Activated naive CD8-positive, alpha-beta T cell treated with anti-CD3 and anti-CD28 coated beads, Interleukin-2, amount 10 ng/mL, durations not matched to agents 7 days and 5 days (primary cell): ENCODE data around the gene LPGAT1. TPM values are rescaled to one million over a fixed set of nuclear protein-coding genes. Genes with fewer than 3 reads are reported as not detected.

ENCODE experiments used
- ATAC-seq: fragments of 150-1000 bp; cut with Tn5 transposase; one replicate; pipeline ENCODE4 v1.10.0; 2021; ENCODE audit warnings: low read depth, moderate library complexity
- POLR2A ChIA-PET: fragments of 350-600 bp; sonication (Branson Sonifier 250); formaldehyde crosslinking; loops from one replicate; lab custom pipeline; 2021; ENCODE audit warnings: antibody characterized with exemption; lab: Charles Lee
- DNase-seq: peaks from one replicate; pipeline ENCODE4 v3.0.0; 2021
- H3K27ac Mint-ChIP-seq: one replicate; pipeline ENCODE4 v1.8.0; 2022; ENCODE audit warnings: mild to moderate bottlenecking, mixed read lengths
- H3K27me3 Mint-ChIP-seq: one replicate; pipeline ENCODE4 v1.8.0; 2022; ENCODE audit warnings: mild to moderate bottlenecking, moderate library complexity, mixed read lengths
- H3K36me3 Mint-ChIP-seq: one replicate; pipeline ENCODE4 v1.8.0; 2021; ENCODE audit warnings: mild to moderate bottlenecking, mixed read lengths
- H3K4me1 Mint-ChIP-seq: one replicate; pipeline ENCODE4 v1.8.0; 2021; ENCODE audit warnings: mixed read lengths
- H3K4me3 Mint-ChIP-seq: one replicate; pipeline ENCODE4 v1.8.0; 2022; ENCODE audit warnings: mild to moderate bottlenecking, moderate library complexity, mixed read lengths
- H3K9me3 Mint-ChIP-seq: one replicate; pipeline ENCODE4 v1.8.0; 2021; ENCODE audit warnings: mixed read lengths
- total RNA-seq, 2 experiments: library from RNA; stranded (reverse); gene quantifications; one replicate each; pipeline ENCODE4 v1.2.3, GENCODE V29; 2021

LPGAT1 gene
- total RNA-seq, 2 experiments from 2014 or later, result 45.5 to 47.4 TPM

DNA sequence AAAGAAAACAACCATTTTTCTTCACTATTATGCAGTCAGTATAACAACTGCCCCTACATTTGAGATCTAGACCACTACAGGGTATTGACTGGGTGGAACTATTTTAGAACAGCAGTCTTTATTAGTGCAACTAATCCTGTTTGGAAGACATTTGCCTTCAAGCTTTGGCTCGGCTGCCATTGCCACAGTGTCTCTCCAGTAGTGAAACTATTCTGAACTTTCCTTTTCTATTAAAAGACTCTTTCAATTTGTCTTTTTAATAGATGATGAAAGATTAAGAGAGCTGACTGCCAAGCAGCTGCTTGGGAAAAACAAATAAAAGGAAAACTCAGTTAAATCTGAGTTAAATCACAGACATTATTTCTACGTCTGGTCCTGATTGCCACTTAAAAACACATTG lies 49.3 kb downstream of the LPGAT1 start:
- Mint-ChIP-seq H3K4me3 (no peak overlapping the region), H3K27ac (no peak overlapping the region), H3K9me3 (no peaks in the 10 kb centered on the region), H3K36me3 (peaks cover 27% of the 10 kb centered on the region), H3K4me1 (peaks cover 9% of the 10 kb centered on the region), H3K27me3 (no peaks in the 10 kb centered on the region)
- DNase-seq (no peak), ATAC-seq (no peak)
- POLR2A ChIA-PET, result no interaction called here

DNA sequence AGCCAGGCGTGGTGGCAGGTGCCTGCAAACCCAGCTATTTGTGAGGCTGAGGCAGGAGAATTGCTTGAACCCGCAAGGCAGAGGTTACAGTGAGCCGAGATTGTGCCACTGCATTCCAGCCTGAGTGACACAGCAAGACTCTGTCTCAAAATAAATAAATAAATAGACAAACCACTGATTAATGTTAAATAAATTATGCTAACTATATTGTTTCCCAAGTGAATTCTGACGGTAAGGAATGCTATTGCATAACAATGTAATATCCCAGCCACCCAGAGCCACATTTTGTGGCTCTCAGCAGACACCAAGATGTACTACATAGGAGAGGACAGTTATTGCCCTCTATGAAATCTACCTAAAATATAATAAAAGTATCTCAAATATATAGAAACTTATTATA lies 55.4 kb downstream of the LPGAT1 start:
- no peak for DNase-seq
- no peaks in the 10 kb centered on the region for H3K27me3 Mint-ChIP-seq
- POLR2A ChIA-PET, result no interaction called here
- H3K36me3 Mint-ChIP-seq, result peaks cover 20% of the 10 kb centered on the region
- no peak overlapping the region for H3K27ac Mint-ChIP-seq
- no peaks in the 10 kb centered on the region for H3K9me3 Mint-ChIP-seq
- H3K4me3 Mint-ChIP-seq, result no peak overlapping the region
- no peak for ATAC-seq
- no peaks in the 10 kb centered on the region for H3K4me1 Mint-ChIP-seq

DNA sequence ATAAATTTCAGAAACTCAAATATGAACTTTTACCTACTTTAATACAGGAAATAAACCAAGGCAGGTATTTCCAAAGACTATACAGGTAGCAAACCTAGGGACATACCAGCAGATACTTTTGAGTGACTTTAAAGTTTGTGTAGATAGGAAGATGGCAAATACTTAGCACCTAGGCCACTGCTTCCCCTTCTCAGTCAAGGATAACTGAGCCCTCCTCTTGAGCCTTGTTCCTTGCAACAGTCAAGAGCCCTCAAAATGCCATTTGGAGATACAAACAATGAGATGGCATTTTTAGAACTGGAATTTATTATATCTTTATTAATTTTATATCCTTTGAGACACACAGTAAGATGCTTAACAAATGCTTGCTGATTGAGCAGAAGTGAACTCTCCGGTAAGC lies 65.9 kb downstream of the LPGAT1 start:
- POLR2A ChIA-PET, result no interaction called here
- Mint-ChIP-seq H3K36me3 (peaks cover 29% of the 10 kb centered on the region), H3K4me3 (no peak overlapping the region), H3K4me1 (peaks cover 2% of the 10 kb centered on the region), H3K27me3 (no peaks in the 10 kb centered on the region), H3K9me3 (no peaks in the 10 kb centered on the region), H3K27ac (no peak overlapping the region)
- no peak for DNase-seq
- ATAC-seq, result no peak

DNA sequence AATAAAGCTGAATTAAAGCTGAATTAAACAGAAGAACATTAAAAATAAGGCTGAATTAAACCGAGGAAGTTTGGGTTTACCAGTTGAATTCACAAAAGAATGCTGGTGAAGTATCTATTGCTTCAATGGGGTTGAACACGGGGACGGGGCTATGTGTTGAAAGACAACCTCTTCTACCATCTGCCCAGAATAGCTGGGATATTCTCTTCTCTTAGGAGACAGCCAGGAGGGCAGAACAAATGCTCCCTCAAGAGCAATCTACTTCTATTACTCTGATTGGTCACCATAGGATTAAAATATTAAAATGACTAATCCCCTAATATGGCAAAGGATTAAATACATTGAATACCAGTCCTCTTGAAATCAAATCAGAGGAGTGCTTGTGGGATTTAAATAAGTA lies 68.4 kb downstream of the LPGAT1 start:
- Mint-ChIP-seq H3K4me3 (no peak overlapping the region), H3K27ac (no peak overlapping the region), H3K36me3 (peaks cover 35% of the 10 kb centered on the region), H3K9me3 (peaks cover 10% of the 10 kb centered on the region), H3K27me3 (no peaks in the 10 kb centered on the region), H3K4me1 (no peaks in the 10 kb centered on the region)
- DNase-seq (no peak), ATAC-seq (no peak)
- POLR2A ChIA-PET, result no interaction called here

DNA sequence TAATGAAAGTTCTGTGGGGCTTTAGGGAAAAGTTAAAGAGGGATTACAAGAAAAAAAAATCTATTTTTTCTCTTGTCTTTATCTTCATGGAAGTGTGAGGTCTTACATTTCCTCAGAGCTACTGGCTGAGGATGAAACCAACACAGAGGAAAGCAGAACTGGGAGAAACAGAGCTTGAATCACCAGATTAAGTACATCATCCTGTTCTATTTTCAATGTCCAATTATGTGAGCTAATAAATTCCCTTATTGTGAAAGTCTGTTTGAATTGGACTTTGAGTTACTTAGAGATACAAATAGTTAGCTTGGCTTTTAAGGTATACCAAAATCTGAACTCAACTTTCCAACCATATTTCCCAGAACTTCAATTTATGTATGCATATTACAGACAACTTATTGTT lies 69.2 kb downstream of the LPGAT1 start:
- ATAC-seq (no peak), DNase-seq (no peak)
- Mint-ChIP-seq H3K36me3 (peaks cover 34% of the 10 kb centered on the region), H3K27ac (no peak overlapping the region), H3K9me3 (peaks cover 10% of the 10 kb centered on the region), H3K27me3 (no peaks in the 10 kb centered on the region), H3K4me1 (no peaks in the 10 kb centered on the region), H3K4me3 (no peak overlapping the region)
- POLR2A ChIA-PET, result no interaction called here

DNA sequence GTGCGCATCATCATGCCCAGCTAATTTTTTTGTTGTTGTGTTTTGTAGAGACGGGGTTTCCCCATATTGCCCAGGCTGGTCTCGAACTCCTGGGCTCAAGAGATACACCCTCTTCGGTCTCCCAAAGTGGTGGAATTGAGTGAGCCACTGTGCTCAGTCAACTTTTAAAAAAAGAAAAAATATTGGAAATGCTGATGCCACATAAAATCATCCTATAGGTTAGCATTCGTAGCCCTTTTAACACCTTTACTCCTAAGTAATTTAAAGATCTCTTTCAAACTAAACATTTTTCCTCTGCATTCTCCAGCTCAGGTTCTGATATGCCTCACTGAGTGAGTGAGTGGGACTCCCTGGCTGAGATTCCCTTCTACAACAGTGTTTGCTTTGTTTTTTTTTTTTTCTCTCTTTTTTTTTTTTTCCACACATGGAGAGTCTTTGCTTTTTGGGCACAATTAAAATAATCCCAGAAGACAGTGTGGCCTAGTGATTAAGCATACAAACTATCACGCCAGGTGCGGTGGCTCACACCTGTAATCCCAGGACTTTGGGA lies 74.0 kb downstream of the LPGAT1 start:
- H3K27me3 Mint-ChIP-seq, result no peaks in the 10 kb centered on the region
- peaks cover 26% of the 10 kb centered on the region for H3K36me3 Mint-ChIP-seq
- H3K4me3 Mint-ChIP-seq, result no peak overlapping the region
- DNase-seq (no peak), ATAC-seq (no peak)
- H3K9me3 Mint-ChIP-seq, result peaks cover 10% of the 10 kb centered on the region
- H3K27ac Mint-ChIP-seq, result no peak overlapping the region
- POLR2A ChIA-PET, result interaction anchor here (0.7 kb wide), 1 partner anchor 51 kb away, joined by 3 read pairs; no protein-coding TSS in a partner anchor
- peaks cover 3% of the 10 kb centered on the region for H3K4me1 Mint-ChIP-seq

DNA sequence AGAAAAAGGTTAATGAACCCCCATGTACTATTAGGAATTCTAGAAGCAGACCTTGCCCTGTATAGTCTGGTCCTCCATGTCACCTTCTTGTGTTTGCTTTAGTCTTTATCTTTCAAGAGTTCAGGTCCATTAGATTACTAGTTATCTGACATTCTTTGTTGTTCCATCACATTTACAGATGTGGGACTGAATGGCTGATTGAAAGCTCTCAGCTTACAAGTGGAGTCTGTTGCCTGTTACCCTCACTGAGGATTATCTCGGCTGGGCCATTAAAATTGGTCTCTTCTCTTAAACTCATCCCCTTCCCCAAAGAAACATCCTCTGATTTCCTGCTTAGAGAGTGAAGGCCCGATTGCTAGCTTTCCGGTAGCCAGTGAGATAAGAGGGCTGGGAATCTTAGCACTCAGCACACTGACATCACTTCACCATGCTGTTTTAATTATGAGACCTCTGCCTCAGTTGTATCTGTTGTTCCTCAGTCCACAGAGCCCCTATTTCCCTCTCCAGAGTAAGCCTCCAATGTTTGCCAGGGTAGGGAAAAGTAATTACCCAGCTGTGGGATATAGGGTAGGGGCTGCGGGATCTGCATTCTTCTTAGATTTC lies 76.8 kb downstream of the LPGAT1 start:
- no peak overlapping the region for H3K27ac Mint-ChIP-seq
- H3K9me3 Mint-ChIP-seq, result peaks cover 6% of the 10 kb centered on the region
- POLR2A ChIA-PET, result no interaction called here
- no peak overlapping the region for H3K4me3 Mint-ChIP-seq
- no peak for ATAC-seq
- H3K4me1 Mint-ChIP-seq, result peaks cover 3% of the 10 kb centered on the region
- no peaks in the 10 kb centered on the region for H3K27me3 Mint-ChIP-seq
- H3K36me3 Mint-ChIP-seq, result peaks cover 28% of the 10 kb centered on the region
- DNase-seq, result no peak

DNA sequence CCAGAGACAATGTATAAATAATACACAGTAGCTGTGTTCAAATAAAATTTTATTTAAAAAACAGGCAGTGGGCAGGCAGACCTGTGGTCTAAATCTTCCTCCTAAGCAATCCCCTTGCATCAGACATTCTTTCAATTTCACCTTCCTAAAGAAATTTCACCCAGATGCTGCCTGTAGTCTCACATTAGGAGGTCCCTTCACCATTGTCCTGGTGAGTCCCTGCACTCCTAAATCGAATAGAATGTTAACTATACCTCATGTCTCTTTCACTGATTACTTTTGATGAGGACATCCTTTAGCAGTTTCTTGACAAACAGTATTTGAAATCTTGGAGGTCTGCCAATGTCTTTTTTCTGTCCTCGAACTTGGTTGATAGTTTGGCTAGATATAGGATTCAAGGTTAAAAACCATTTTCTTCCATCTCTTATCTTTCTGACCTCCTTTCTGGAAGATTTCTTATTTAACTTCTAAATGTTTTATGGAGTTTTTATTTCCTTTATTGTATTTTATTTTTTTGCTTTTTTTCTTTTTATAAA lies 77.5 kb downstream of the LPGAT1 start:
- ATAC-seq (no peak), DNase-seq (no peak)
- no peaks in the 10 kb centered on the region for H3K27me3 Mint-ChIP-seq
- H3K27ac Mint-ChIP-seq, result no peak overlapping the region
- peaks cover 6% of the 10 kb centered on the region for H3K9me3 Mint-ChIP-seq
- H3K4me1 Mint-ChIP-seq, result peaks cover 3% of the 10 kb centered on the region
- POLR2A ChIA-PET, result no interaction called here
- peaks cover 26% of the 10 kb centered on the region for H3K36me3 Mint-ChIP-seq
- no peak overlapping the region for H3K4me3 Mint-ChIP-seq

DNA sequence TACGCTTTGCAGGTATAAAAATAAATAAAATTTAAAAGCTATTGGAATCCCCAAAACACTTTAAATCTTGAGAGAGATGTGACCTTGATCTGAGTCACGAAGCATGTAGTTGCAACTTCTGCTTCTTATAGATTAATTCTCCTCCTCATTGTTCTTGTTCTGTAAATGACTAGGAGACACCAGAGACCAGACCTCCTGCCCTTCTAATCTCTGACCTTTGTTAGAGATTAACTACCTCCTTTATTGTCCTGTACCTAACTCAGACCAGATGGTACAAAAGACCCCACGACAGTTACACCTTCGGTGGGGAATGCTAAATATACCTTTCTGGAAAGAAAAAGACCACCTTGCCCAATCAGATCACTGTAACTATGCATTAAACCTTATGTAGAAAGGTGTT lies 78.2 kb downstream of the LPGAT1 start:
- Mint-ChIP-seq H3K4me1 (peaks cover 3% of the 10 kb centered on the region), H3K27ac (no peak overlapping the region), H3K27me3 (no peaks in the 10 kb centered on the region), H3K9me3 (peaks cover under 1% of the 10 kb centered on the region), H3K36me3 (peaks cover 21% of the 10 kb centered on the region), H3K4me3 (no peak overlapping the region)
- DNase-seq (no peak), ATAC-seq (no peak)
- POLR2A ChIA-PET, result no interaction called here

DNA sequence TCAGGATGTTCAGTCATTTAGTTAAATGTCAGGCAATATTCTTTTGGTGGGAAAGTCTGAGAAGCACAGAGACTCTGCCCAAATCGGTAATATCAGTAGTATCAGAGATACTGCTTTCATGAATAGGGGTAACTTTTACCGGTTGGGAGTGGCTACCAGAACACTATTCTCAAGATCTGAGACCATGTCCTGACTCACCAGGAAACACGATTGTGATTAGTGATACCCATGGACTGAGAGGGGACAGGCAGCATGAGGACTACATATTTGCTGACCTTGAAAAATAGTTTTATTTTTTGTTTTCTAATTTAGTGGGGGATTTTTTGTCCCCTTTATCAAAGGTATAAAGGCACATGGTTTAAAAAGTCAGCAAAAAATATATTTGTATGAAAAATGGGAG lies 79.1 kb downstream of the LPGAT1 start:
- H3K36me3 Mint-ChIP-seq, result peaks cover 20% of the 10 kb centered on the region
- H3K9me3 Mint-ChIP-seq, result no peaks in the 10 kb centered on the region
- no peak for ATAC-seq
- POLR2A ChIA-PET, result no interaction called here
- H3K4me3 Mint-ChIP-seq, result no peak overlapping the region
- peaks cover 3% of the 10 kb centered on the region for H3K4me1 Mint-ChIP-seq
- no peak overlapping the region for H3K27ac Mint-ChIP-seq
- no peak for DNase-seq
- H3K27me3 Mint-ChIP-seq, result no peaks in the 10 kb centered on the region

DNA sequence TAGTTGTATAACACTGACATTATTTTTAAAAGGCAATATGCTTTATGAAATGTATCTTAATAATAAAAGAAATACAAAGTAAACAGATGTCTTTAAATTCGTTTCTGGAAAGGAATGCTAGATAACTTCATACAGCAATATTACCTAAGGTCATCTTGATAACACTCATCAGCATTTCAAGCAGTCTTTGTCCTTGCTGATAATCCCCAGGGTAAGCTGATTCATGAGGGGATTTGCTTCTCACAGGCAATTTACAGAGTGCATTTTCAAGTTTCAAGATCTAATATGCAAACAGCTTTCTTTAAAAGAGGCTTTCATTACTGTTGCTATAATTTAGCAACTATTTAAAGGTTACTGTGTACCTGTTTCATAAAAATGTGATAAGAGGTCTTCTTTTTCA lies 80.0 kb downstream of the LPGAT1 start:
- DNase-seq (no peak), ATAC-seq (no peak)
- Mint-ChIP-seq H3K27me3 (no peaks in the 10 kb centered on the region), H3K9me3 (no peaks in the 10 kb centered on the region), H3K36me3 (peaks cover 21% of the 10 kb centered on the region), H3K4me1 (peaks cover 3% of the 10 kb centered on the region), H3K4me3 (no peak overlapping the region), H3K27ac (no peak overlapping the region)
- POLR2A ChIA-PET, result no interaction called here

DNA sequence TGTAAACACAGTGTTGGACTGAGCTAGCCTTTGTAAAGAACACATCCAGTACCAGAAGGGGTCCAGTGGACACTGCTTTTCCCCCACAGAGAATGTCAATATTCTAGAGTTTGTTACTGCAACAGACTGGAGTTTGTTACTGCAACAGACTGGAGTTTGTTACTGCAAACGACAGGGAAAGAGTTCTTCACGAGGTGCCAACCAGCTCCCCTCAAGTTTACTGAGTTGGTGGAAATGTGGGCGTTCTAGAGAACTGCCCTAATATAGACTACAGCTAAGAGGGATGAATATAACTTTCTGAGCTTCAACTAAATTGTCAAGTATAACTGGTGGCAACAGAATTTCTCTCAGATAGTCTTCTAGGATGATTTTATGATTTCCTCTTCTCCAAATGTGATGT lies 81.3 kb downstream of the LPGAT1 start:
- H3K4me1 Mint-ChIP-seq, result peaks cover 3% of the 10 kb centered on the region
- H3K4me3 Mint-ChIP-seq, result no peak overlapping the region
- POLR2A ChIA-PET, result no interaction called here
- ATAC-seq, result no peak
- DNase-seq, result no peak
- peaks cover 19% of the 10 kb centered on the region for H3K36me3 Mint-ChIP-seq
- no peak overlapping the region for H3K27ac Mint-ChIP-seq
- H3K27me3 Mint-ChIP-seq, result no peaks in the 10 kb centered on the region
- H3K9me3 Mint-ChIP-seq, result no peaks in the 10 kb centered on the region

DNA sequence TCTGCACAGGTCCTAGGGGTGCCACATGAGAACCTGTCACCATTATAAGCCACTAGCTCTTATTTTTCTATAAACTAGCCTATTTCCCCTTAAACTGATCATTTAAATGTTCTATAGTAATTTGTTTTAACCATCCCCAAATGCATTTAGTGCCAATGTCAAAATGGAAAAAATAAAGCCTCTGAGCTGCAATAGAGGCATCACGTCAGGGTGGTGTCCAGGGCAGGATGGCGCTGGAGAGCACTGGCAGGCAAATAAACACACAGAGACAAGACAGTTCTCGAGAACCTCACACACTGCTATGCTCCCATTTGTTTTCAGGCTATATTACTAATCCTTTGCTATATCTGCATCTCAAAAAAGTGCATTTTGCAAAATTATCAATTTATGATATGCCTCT lies 81.8 kb downstream of the LPGAT1 start:
- H3K27ac Mint-ChIP-seq, result no peak overlapping the region

DNA sequence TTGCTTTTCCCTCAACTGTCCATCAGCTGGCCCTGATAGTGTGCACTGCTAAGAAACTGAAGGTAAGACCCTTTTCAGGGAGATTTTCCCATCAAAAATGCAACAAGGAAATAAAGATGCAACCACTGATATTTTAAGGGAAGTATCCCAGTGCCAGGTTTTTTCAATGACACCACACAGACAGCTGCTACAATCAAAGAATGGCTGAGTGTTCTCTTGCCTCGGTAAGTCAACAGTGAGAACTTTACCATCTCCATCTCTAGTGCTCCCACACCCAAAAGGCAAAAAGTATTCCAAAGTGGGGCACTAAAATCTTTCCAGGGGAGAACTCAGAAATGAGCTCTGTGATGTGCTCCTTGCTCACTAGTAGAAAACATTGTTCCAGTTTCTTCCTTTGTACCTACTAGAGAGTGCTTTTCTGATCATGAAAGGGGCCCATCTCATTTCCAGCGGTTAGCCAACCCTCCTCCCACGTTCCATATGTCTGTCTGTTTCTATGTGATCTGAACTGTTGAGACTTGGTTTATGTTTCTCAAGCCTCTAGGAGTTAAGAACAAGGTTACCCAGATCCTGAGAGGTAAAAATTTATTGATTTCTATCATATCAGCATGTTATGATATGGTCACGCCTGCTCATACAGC lies 87.6 kb downstream of the LPGAT1 start:
- Mint-ChIP-seq H3K4me1 (peaks cover 28% of the 10 kb centered on the region), H3K9me3 (no peaks in the 10 kb centered on the region), H3K27me3 (no peaks in the 10 kb centered on the region), H3K36me3 (peaks cover 11% of the 10 kb centered on the region), H3K4me3 (no peak overlapping the region), H3K27ac (no peak overlapping the region)
- POLR2A ChIA-PET, result no interaction called here
- DNase-seq (no peak), ATAC-seq (no peak)

More for the DNA sequence above, 81.8 kb downstream of the LPGAT1 start:
- H3K27me3 Mint-ChIP-seq, result no peaks in the 10 kb centered on the region
- H3K36me3 Mint-ChIP-seq, result peaks cover 18% of the 10 kb centered on the region
- peaks cover 3% of the 10 kb centered on the region for H3K4me1 Mint-ChIP-seq
- no peak overlapping the region for H3K4me3 Mint-ChIP-seq
- no peaks in the 10 kb centered on the region for H3K9me3 Mint-ChIP-seq
- DNase-seq, result no peak
- POLR2A ChIA-PET, result no interaction called here
- no peak for ATAC-seq
